Stimulated activated naive CD8-positive, alpha-beta T cell treated with anti-CD3 and anti-CD28 coated beads, Interleukin-15, Interleukin-2, amounts not matched to agents 100 ng/mL and 50 ng/mL, for 24 hours (primary cell): ENCODE results near the gene KIFC1.

Experiments used
- H3K27ac Mint-ChIP-seq: one replicate; pipeline ENCODE4 v1.8.0; 2021; ENCODE audit warnings: mild to moderate bottlenecking, mixed read lengths
- H3K27me3 Mint-ChIP-seq: one replicate; pipeline ENCODE4 v1.8.0; 2021; ENCODE audit warnings: mixed read lengths
- H3K36me3 Mint-ChIP-seq: one replicate; pipeline ENCODE4 v1.8.0; 2021; ENCODE audit warnings: low read depth, mixed read lengths
- H3K4me1 Mint-ChIP-seq: one replicate; pipeline ENCODE4 v1.8.0; 2021; ENCODE audit warnings: low read depth, mixed read lengths
- H3K4me3 Mint-ChIP-seq: one replicate; pipeline ENCODE4 v1.8.0; 2021; ENCODE audit warnings: mild to moderate bottlenecking, mixed read lengths
- H3K9me3 Mint-ChIP-seq: one replicate; pipeline ENCODE4 v1.8.0; 2021; ENCODE audit warnings: mixed read lengths

The KIFC1 gene

DNA sequence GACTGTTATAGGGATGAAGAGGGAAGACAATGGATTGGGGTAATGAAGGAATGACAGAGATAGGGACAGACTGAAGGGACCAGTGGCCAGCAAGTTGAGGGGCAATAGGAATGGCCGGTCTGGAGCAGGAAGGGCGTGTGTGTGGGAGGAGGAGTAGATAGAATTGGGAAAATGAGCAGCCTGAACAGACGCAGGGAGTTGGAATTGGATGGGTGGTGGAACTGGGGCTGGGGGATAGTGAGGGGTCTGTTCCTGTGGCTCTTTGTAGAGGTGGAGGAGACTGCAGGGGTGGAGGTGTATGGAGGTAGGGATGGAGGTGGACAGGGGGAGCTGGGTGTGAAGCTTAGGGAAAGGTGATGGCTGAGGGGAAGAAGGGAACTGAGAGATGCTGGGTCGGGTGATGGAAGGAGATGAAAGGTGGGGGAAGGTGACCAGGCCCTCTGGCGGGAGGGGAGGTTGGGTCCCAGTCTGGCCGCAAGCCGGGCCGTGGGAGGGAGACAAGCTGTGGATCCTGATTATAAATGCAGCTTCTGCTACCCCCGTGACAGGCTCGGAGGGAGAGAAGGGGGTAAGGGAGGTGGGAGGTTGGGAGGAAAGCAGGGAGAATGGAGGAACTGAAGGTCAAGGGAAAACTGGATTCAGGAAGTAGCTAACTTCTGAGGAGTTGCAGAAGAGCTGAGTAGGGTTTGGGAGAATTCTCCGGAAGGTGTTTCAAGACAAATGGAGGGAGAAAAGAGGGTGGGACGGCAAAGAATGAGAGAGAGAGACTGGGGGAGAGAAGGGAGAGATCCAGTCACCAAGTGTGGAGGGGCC is 33.4 kb downstream of the KIFC1 start:
- Mint-ChIP-seq H3K4me3 (peak overlapping the region; percentile 85), H3K36me3 (peaks cover 7% of the 10 kb centered on the region), H3K4me1 (peaks cover 64% of the 10 kb centered on the region), H3K27ac (peak overlapping the region; percentile 92), H3K27me3 (no peaks in the 10 kb centered on the region), H3K9me3 (no peaks in the 10 kb centered on the region)

GRCh38 chr6:33425668-33426577 is 34.3 kb downstream of the KIFC1 start:
- peak overlapping the region; percentile 92 for H3K27ac Mint-ChIP-seq
- peaks cover 73% of the 10 kb centered on the region for H3K4me1 Mint-ChIP-seq
- no peaks in the 10 kb centered on the region for H3K27me3 Mint-ChIP-seq
- peak overlapping the region; percentile 85 for H3K4me3 Mint-ChIP-seq
- H3K9me3 Mint-ChIP-seq: no peaks in the 10 kb centered on the region
- peaks cover 7% of the 10 kb centered on the region for H3K36me3 Mint-ChIP-seq

DNA sequence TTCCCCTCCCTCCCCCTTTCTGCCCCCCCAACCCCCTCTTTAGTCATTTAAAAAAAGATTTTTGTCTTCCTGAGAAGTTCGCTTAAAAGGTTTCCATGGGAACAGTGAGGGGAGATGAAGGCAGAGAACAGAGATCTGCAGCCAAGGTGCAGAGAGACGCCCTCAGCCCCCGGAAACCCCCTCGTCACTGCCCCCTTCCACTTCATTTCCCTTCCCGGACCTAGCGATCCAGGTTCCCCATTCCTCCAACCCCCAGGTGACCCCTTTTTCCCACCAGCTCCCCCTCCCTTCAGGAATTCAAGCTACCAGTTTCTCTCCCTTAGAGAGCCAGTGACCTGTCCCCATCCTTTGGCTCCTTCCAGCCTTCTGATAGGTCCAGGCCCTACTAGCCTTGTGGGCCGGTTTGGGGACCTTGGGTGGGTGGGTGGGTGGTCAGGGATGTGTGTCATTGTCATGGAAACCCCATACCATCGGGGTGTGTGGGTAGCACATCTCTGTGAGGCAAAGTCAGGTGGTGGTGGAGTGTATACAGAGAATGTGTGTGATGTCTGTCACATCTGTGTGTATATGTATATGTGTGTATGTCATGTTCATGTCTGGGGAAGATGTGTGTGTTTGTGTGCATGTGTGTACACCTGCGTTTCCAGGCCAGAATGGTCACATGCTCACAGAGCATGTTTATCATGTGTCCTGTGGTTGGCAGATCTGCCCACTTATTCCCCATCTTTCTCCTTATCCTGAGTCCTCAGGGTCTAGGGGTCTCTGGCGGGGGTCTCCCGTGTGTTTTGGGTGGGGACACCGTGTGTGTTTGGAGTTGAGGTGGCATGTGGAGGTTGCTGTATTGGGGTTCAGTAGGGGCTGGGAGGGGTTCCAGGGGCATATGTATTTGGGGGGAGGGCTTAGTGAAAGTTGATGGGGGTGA is 35.2 kb downstream of the KIFC1 start:
- H3K27me3 Mint-ChIP-seq: no peaks in the 10 kb centered on the region
- H3K36me3 Mint-ChIP-seq: peaks cover 7% of the 10 kb centered on the region
- H3K27ac Mint-ChIP-seq: peak overlapping the region; percentile 92
- peak overlapping the region; percentile 85 for H3K4me3 Mint-ChIP-seq
- H3K9me3 Mint-ChIP-seq: no peaks in the 10 kb centered on the region
- peaks cover 71% of the 10 kb centered on the region for H3K4me1 Mint-ChIP-seq

DNA sequence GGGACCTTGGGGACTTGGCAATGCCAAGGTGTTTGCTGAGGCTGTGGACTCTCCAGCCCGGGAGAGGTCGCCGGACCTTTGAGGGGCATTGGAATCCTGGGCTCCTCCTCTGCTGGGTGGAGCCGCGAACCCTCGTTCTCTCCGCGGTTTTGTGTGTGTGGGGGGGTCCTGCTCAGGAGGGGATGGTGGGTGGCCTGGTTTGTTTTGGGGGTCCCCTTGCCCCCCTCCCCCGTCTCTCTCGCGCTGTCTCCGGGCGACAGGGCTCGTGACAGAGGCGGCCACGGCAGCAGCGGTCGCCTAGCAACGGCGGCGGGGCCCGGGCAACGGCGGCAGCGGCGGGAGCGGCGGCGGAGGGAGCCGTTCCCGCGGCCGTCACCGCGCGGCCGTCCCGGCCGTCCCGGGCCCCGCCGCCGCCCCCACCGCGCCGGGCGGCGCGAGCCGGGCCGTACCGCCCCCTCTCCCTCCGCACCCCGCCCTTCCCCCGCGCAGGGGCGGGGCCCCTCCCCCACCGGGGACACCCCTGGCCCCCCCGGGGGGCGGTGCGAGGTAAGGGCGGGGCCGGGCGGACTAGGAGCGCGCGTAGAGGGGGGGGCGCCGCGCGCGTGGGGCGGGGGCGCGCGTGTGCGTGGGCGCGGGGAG is 36.1 kb downstream of the KIFC1 start:
- H3K36me3 Mint-ChIP-seq: peaks cover 9% of the 10 kb centered on the region
- H3K4me1 Mint-ChIP-seq: peaks cover 79% of the 10 kb centered on the region
- H3K27ac Mint-ChIP-seq: peak overlapping the region; percentile 91
- peak overlapping the region; percentile 94 for H3K4me3 Mint-ChIP-seq
- H3K9me3 Mint-ChIP-seq: no peaks in the 10 kb centered on the region
- no peaks in the 10 kb centered on the region for H3K27me3 Mint-ChIP-seq

GRCh38 chr6:33428224-33428965 is 36.8 kb downstream of the KIFC1 start:
- peaks cover 14% of the 10 kb centered on the region for H3K36me3 Mint-ChIP-seq
- H3K4me1 Mint-ChIP-seq: peaks cover 84% of the 10 kb centered on the region
- H3K9me3 Mint-ChIP-seq: no peaks in the 10 kb centered on the region
- no peaks in the 10 kb centered on the region for H3K27me3 Mint-ChIP-seq
- peak overlapping the region; percentile 98 for H3K27ac Mint-ChIP-seq
- peak overlapping the region; percentile 94 for H3K4me3 Mint-ChIP-seq

DNA sequence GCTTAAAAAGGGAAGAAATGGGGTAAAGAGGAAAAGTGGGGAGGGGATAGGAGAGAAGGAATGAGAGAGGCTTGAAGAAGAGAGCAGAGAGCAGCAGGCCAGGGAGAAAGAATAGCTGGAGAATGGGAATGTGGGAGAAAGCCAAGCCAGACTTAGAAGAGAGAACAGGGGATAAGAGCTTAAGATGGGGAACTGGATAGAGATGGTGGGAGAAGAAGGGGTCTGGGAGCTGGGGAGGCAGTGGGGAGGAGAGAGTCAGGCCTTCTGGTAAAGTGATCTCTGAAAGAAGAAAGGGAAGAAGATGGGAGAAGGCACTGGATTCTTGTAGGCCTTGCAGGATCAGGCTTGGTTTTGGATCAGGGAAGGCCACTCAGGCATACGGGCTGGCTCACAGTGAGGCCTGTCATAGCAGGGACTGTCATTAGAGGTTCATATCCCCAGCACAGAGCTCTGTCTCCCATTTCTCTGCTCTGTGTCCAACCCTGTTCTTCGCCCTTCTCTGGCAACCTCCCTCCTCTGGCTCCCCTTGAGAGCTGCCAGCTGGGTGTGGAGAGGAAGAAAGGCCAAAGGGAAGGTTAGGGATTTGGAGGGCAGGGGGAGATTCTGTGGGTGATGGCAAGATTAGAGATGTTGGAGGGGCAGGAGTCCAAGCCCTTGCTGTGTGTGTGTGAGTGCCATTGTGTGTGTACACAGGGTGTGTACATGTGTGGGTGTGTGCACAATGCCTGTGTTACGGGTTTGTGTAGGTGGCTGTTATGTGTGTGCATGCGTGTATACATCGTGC is 37.5 kb downstream of the KIFC1 start:
- Mint-ChIP-seq H3K4me1 (peaks cover 82% of the 10 kb centered on the region), H3K9me3 (no peaks in the 10 kb centered on the region), H3K4me3 (peak overlapping the region; percentile 94), H3K36me3 (peaks cover 16% of the 10 kb centered on the region), H3K27me3 (no peaks in the 10 kb centered on the region), H3K27ac (peak overlapping the region; percentile 98)

DNA sequence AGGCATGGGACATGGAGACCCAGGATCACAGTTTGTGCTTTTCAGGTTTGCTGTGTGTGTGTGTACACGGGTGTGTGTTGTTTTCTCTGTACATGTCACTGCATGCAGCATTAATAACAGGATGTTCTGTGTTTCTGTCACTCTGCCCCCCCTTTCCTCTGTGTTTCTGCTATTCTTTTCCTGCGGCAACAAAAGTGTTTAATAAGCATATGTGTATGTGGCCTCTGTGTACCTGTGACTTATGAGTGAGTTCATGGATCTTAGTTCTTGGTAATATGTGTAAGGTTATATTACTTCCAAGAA is 38.1 kb downstream of the KIFC1 start:
- H3K9me3 Mint-ChIP-seq: no peaks in the 10 kb centered on the region
- peaks cover 12% of the 10 kb centered on the region for H3K36me3 Mint-ChIP-seq
- peaks cover 77% of the 10 kb centered on the region for H3K4me1 Mint-ChIP-seq
- H3K4me3 Mint-ChIP-seq: peak overlapping the region; percentile 94
- H3K27ac Mint-ChIP-seq: peak overlapping the region; percentile 98
- no peaks in the 10 kb centered on the region for H3K27me3 Mint-ChIP-seq

- Mint-ChIP-seq H3K4me3 (peak overlapping the region; percentile 94), H3K4me1 (peaks cover 71% of the 10 kb centered on the region), H3K27me3 (no peaks in the 10 kb centered on the region), H3K27ac (peak overlapping the region; percentile 69), H3K36me3 (peaks cover 16% of the 10 kb centered on the region), H3K9me3 (no peaks in the 10 kb centered on the region)
Measured at GRCh38 chr6:33430334-33430733, 38.7 kb downstream of the KIFC1 start.

GRCh38 chr6:33430991-33431879 is 39.6 kb downstream of the KIFC1 start:
- Mint-ChIP-seq H3K27me3 (no peaks in the 10 kb centered on the region), H3K36me3 (peaks cover 24% of the 10 kb centered on the region), H3K9me3 (no peaks in the 10 kb centered on the region), H3K4me3 (peak overlapping the region; percentile 94), H3K4me1 (peaks cover 67% of the 10 kb centered on the region), H3K27ac (peak overlapping the region; percentile 69)

DNA sequence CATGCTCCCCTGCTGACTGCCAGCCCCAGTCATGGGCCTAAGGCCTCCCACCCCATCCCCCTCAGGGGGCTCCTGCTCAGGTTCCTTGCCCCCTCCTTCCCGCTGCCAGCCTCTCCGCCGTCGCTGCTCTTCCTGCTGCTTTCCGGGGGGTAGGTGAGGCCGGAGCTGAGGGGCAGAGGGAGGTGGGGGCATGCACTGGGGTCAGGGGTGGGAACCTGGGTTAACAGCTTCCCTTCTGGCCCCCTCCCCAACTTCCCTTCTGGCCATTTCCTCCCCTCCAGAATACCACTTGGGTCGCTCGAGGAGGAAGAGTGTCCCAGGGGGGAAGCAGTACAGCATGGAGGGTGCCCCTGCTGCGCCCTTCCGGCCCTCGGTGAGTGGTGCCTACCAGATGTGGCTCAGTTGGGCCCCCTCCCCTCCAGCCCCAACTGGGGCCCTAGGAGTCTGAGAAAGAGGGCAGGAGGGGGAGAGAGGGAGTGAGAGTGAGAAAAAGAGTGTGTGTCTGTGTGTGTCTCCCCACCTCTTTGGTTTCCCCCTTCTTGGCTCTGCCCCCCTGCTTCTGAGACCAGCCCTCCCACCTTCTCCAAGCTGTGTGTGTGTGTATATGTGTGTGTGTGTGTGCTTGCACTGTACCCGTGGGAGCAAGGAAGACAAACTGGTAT is 40.4 kb downstream of the KIFC1 start:
- Mint-ChIP-seq H3K36me3 (peaks cover 31% of the 10 kb centered on the region), H3K9me3 (no peaks in the 10 kb centered on the region), H3K4me3 (peak overlapping the region; percentile 94), H3K27ac (peak overlapping the region; percentile 80), H3K27me3 (no peaks in the 10 kb centered on the region), H3K4me1 (peaks cover 60% of the 10 kb centered on the region)

DNA sequence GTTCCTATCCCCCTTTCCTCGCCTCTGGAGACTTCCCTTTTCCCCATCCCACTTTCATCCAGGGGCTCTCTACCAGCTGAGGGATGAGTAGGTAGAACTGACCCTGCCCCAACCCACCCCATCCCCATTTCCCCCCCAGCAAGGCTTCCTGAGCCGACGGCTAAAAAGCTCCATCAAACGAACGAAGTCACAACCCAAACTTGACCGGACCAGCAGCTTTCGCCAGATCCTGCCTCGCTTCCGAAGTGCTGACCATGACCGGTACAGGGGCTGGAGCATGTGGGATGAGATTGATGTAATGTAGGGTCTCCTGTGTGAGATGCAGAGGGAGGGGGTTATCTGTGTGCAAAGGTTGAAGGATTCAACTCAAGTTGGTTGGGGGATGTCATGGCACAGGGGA is 40.9 kb downstream of the KIFC1 start:
- no peaks in the 10 kb centered on the region for H3K9me3 Mint-ChIP-seq
- peaks cover 36% of the 10 kb centered on the region for H3K36me3 Mint-ChIP-seq
- peak overlapping the region; percentile 69 for H3K27ac Mint-ChIP-seq
- no peaks in the 10 kb centered on the region for H3K27me3 Mint-ChIP-seq
- H3K4me1 Mint-ChIP-seq: peaks cover 54% of the 10 kb centered on the region
- peak overlapping the region; percentile 94 for H3K4me3 Mint-ChIP-seq

DNA sequence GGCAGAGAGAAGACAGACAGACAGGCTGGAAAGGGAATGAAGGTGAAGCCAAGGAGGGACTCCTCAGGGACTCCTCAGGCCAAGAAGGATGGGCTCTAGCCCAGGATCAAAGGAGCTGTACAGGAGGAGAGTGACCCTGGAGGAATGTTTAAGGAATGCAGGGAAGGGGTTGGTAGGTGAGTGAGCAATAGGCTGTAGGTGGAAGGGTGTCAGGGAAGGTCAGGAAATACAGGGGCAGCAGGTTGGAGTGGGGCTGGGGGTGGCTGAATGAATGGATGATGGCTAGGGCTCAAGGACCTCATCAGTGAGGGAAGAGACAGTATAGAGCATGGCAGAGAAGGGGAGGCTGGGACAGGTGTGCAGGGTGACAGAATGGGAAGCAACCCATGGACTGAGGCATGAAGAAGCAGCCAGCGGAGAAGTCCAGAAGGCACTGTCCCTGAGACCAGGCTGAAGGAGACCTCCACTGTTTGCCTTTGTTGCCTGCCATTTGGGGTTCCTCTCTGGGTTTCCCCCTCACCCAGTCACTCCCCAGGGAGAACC is 41.4 kb downstream of the KIFC1 start:
- Mint-ChIP-seq H3K36me3 (peaks cover 37% of the 10 kb centered on the region), H3K4me3 (peak overlapping the region; percentile 94), H3K27ac (peak overlapping the region; percentile 21), H3K4me1 (peaks cover 54% of the 10 kb centered on the region), H3K9me3 (no peaks in the 10 kb centered on the region), H3K27me3 (no peaks in the 10 kb centered on the region)
